IMR-90 (cell line): ENCODE results near the gene PHF20. TPM values are rescaled to one million over a fixed set of nuclear protein-coding genes. Genes with fewer than 3 reads are reported as not detected.

ENCODE experiments used
- ATAC-seq: fragments of 200-7000 bp; cut with Tn5 transposase; 2 replicates; pipeline ENCODE4 v1.9.1; 2020; ENCODE audit warnings: low read depth, mild to moderate bottlenecking, moderate library complexity
- BruUV-seq: library from RNA; stranded (reverse); fragments of 400-500 nt; replicated peaks from 2 replicates; lab custom pipeline; 2021; lab: Mats Ljungman, UMichigan
- CTCF ChIA-PET: fragments of 300-600 bp; formaldehyde crosslinking; extraction: SDS; loops from one replicate; lab custom pipeline; 2021; ENCODE audit warnings: antibody characterized with exemption; lab: Yijun Ruan, JAX
- POLR2A ChIA-PET: fragments of 300-600 bp; sonication (Branson Sonifier 250); formaldehyde crosslinking; loops from one replicate; lab custom pipeline; 2022; ENCODE audit warnings: antibody characterized with exemption; ENCODE audit not compliant: unreplicated experiment; lab: Charles Lee
- DNase-seq: peaks from one replicate; pipeline ENCODE4 v3.0.0; 2013
- H2AFZ ChIP-seq: replicated peaks from 2 replicates; pipeline ENCODE3; 2013; ENCODE audit warnings: low read length, mild to moderate bottlenecking; ENCODE audit not compliant: poor library complexity
- H2AK5ac ChIP-seq: 2 replicates; pipeline ENCODE4 v1.6.1; 2013; ENCODE audit warnings: low read depth, low read length, inconsistent platforms
- H2AK9ac ChIP-seq: replicated peaks from 2 replicates; pipeline ENCODE3; 2013; ENCODE audit warnings: mild to moderate bottlenecking, low read depth, low read length, moderate library complexity; ENCODE audit not compliant: poor library complexity
- H2BK120ac ChIP-seq: 2 replicates; pipeline ENCODE4 v1.6.1; 2013; ENCODE audit warnings: low read depth, low read length, inconsistent platforms
- H2BK15ac ChIP-seq: 3 replicates; pipeline ENCODE4 v1.6.1; 2013; ENCODE audit warnings: low read depth, low read length, inconsistent platforms
- H2BK20ac ChIP-seq: 2 replicates; pipeline ENCODE4 v1.6.1; 2013; ENCODE audit warnings: low read depth, mild to moderate bottlenecking, inconsistent platforms, low read length, moderate library complexity
- H2BK5ac ChIP-seq: 2 replicates; pipeline ENCODE4 v1.6.1; 2013; ENCODE audit warnings: mild to moderate bottlenecking, low read depth, low read length, inconsistent platforms; ENCODE audit not compliant: poor library complexity, severe bottlenecking
- H3K14ac ChIP-seq: replicated peaks from 2 replicates; pipeline ENCODE4 v1.6.1; 2013; ENCODE audit warnings: low read depth, low read length, inconsistent platforms
- H3K18ac ChIP-seq: 2 replicates; pipeline ENCODE4 v1.6.1; 2013; ENCODE audit warnings: low read depth, low read length, control low read depth
- H3K23ac ChIP-seq: 2 replicates; pipeline ENCODE4 v1.6.1; 2013; ENCODE audit warnings: low read depth, low read length, inconsistent platforms
- H3K27ac ChIP-seq: 2 replicates; pipeline ENCODE4 v1.5.1; 2013; ENCODE audit warnings: mild to moderate bottlenecking, control low read depth, low read length; ENCODE audit not compliant: insufficient read depth
- H3K27me3 ChIP-seq: 2 replicates; pipeline ENCODE4 v1.6.1; 2013; ENCODE audit warnings: low read length; ENCODE audit not compliant: control insufficient read depth, insufficient read depth
- H3K36me3 ChIP-seq: 2 replicates; pipeline ENCODE4 v1.6.1; 2013; ENCODE audit warnings: low read length, mixed read lengths; ENCODE audit not compliant: control insufficient read depth, insufficient read depth
- H3K4ac ChIP-seq: 2 replicates; pipeline ENCODE4 v1.6.1; 2013; ENCODE audit warnings: low read depth, low read length, inconsistent platforms
- H3K4me1 ChIP-seq: 2 replicates; pipeline ENCODE4 v1.6.1; 2013; ENCODE audit warnings: low read length, mixed read lengths; ENCODE audit not compliant: control insufficient read depth, insufficient read depth
- H3K4me2 ChIP-seq: 2 replicates; pipeline ENCODE4 v1.6.1; 2013; ENCODE audit warnings: low read depth, mild to moderate bottlenecking, control low read depth, low read length, moderate library complexity
- H3K4me3 ChIP-seq: 2 replicates; pipeline ENCODE4 v1.5.1; 2013; ENCODE audit warnings: low read depth, mild to moderate bottlenecking, control low read depth, low read length, moderate library complexity; ENCODE audit not compliant: insufficient read depth
- H3K56ac ChIP-seq: 2 replicates; pipeline ENCODE4 v1.6.1; 2013; ENCODE audit warnings: low read length, inconsistent platforms; ENCODE audit not compliant: insufficient read depth; ENCODE audit errors: extremely low read depth
- H3K79me1 ChIP-seq, 2 experiments: 2 replicates each; pipeline ENCODE4 v1.6.1; 2013; ENCODE audit warnings: low read length in 2 of 2, inconsistent platforms in 1 of 2, low read depth in 1 of 2
- H3K9ac ChIP-seq: 2 replicates; pipeline ENCODE4 v1.6.1; 2013; ENCODE audit warnings: low read depth, low read length, control low read depth
- H3K9me1 ChIP-seq: 2 replicates; pipeline ENCODE4 v1.6.1; 2013; ENCODE audit warnings: low read length, inconsistent platforms; ENCODE audit not compliant: insufficient read depth
- H3K9me3 ChIP-seq: 2 replicates; pipeline ENCODE4 v1.6.1; 2013; ENCODE audit warnings: low read length; ENCODE audit not compliant: control insufficient read depth, insufficient read depth
- H4K20me1 ChIP-seq: 2 replicates; pipeline ENCODE4 v1.6.1; 2013; ENCODE audit warnings: low read length, inconsistent platforms; ENCODE audit not compliant: insufficient read depth
- H4K5ac ChIP-seq: 2 replicates; pipeline ENCODE4 v1.6.1; 2013; ENCODE audit warnings: mild to moderate bottlenecking, low read depth, low read length, control low read depth
- H4K8ac ChIP-seq, 2 experiments: 2 replicates each; pipeline ENCODE4 v1.6.1; 2013; ENCODE audit warnings: low read depth in 2 of 2, low read length in 2 of 2, control low read depth in 1 of 2, inconsistent platforms in 1 of 2
- H4K91ac ChIP-seq: 2 replicates; pipeline ENCODE4 v1.6.1; 2013; ENCODE audit warnings: low read depth, low read length, inconsistent platforms; ENCODE audit not compliant: insufficient read depth
- BHLHE40 ChIP-seq: fragments of 150-350 bp; IDR thresholded peaks from 2 replicates; pipeline ENCODE4 v1.6.1; 2016; ENCODE audit warnings: mild to moderate bottlenecking, low read depth, low read length
- CEBPB ChIP-seq: IDR thresholded peaks from 2 replicates; pipeline ENCODE4 v1.6.1; 2012; ENCODE audit warnings: low read depth, low read length, improper control_type of control experiment
- CHD1 ChIP-seq: IDR thresholded peaks from 2 replicates; pipeline ENCODE4 v1.6.1; 2012; ENCODE audit warnings: low read depth, low read length, improper control_type of control experiment
- CTCF ChIP-seq: conservative IDR thresholded peaks from 2 replicates; pipeline ENCODE4 v1.5.1; 2012; ENCODE audit warnings: mild to moderate bottlenecking, low read depth, low read length, improper control_type of control experiment
- ELK1 ChIP-seq: fragments of 150-350 bp; IDR thresholded peaks from 2 replicates; pipeline ENCODE4 v1.6.1; 2016; ENCODE audit warnings: low read depth, mild to moderate bottlenecking, low read length, moderate library complexity, borderline replicate concordance
- FOS ChIP-seq: fragments of 150-350 bp; IDR thresholded peaks from 2 replicates; pipeline ENCODE4 v1.6.1; 2016; ENCODE audit warnings: low read depth, low read length
- MAFK ChIP-seq: IDR thresholded peaks from 2 replicates; pipeline ENCODE4 v1.6.1; 2012; ENCODE audit warnings: low read depth, low read length, improper control_type of control experiment
- MAZ ChIP-seq: IDR thresholded peaks from 2 replicates; pipeline ENCODE4 v1.6.1; 2012; ENCODE audit warnings: low read depth, mild to moderate bottlenecking, low read length, improper control_type of control experiment, moderate library complexity, borderline replicate concordance
- MXI1 ChIP-seq: IDR thresholded peaks from 2 replicates; pipeline ENCODE4 v1.6.1; 2012; ENCODE audit warnings: low read depth, mild to moderate bottlenecking, low read length, moderate library complexity, borderline replicate concordance
- NFE2L2 ChIP-seq: fragments of 150-350 bp; IDR thresholded peaks from 2 replicates; pipeline ENCODE4 v1.6.1; 2016; ENCODE audit warnings: low read depth, mild to moderate bottlenecking, low read length
- POLR2A ChIP-seq: IDR thresholded peaks from 2 replicates; pipeline ENCODE4 v1.6.1; 2012; ENCODE audit warnings: mild to moderate bottlenecking, low read depth, low read length
- RCOR1 ChIP-seq: IDR thresholded peaks from 2 replicates; pipeline ENCODE4 v1.6.1; 2012; ENCODE audit warnings: mild to moderate bottlenecking, low read length, improper control_type of control experiment; ENCODE audit not compliant: insufficient replicate concordance
- RFX5 ChIP-seq: IDR thresholded peaks from 2 replicates; pipeline ENCODE4 v1.8.0; 2012; ENCODE audit warnings: low read depth, mild to moderate bottlenecking, low read length, moderate library complexity
- SMC3 ChIP-seq: fragments of 150-350 bp; IDR thresholded peaks from 2 replicates; pipeline ENCODE4 v1.6.1; 2016; ENCODE audit warnings: low read depth, mild to moderate bottlenecking, antibody characterized with exemption, low read length, moderate library complexity
- USF2 ChIP-seq: fragments of 150-350 bp; IDR thresholded peaks from 2 replicates; pipeline ENCODE4 v1.6.1; 2017; ENCODE audit warnings: mild to moderate bottlenecking, antibody characterized with exemption, low read length, low read depth
- WGBS, 2 experiments: methylation state at CpG; one replicate each; pipeline versions ENCODE4 v1.1.5 to v1.1.7; 2013; ENCODE audit warnings: missing lambda C conversion rate in 2 of 2; ENCODE audit not compliant: insufficient read length in 1 of 2; ENCODE audit errors: extremely low coverage in 2 of 2; 5-methylcytosine and 5-hydroxymethylcytosine counted together
- dilution Hi-C: fragments of 300-500 bp; cut with HindIII; formaldehyde crosslinking; loops from one replicate; pipeline ENCODE4 v1.14.3; 2018; ENCODE audit warnings: low sequenced_read_pairs; ENCODE audit not compliant: unreplicated experiment
- in situ Hi-C: fragments of 300-500 bp; cut with MboI; formaldehyde crosslinking; loops from 3 replicates; pipeline ENCODE4 v1.14.3; 2019; ENCODE audit warnings: low sequenced_read_pairs, inconsistent platforms, mixed read lengths
- intact Hi-C: fragments of 100-400 bp; cut with micrococcal nuclease; formaldehyde crosslinking; loops from 2 replicates; pipeline ENCODE4 v1.10.0; 2022
- polyA plus RNA-seq, 3 experiments: library from polyadenylated mRNA; depleted of rRNA; stranded (reverse); fragments of >200 nt; gene quantifications; 2 replicates each; pipeline ENCODE4 v1.2.3, GENCODE V29; 2012; ENCODE audit warnings: low replicate concordance in 1 of 3
- total RNA-seq: library from RNA; depleted of rRNA; stranded (reverse); fragments of >200 nt; gene quantifications from 2 replicates; pipeline ENCODE4 v1.2.3, GENCODE V29; 2012

Gene PHF20
- total and polyA plus RNA-seq, 2 of the 4 experiments (the other 2 are of a cell fraction) = 22.0 to 22.5 TPM

- Histone ChIP-seq H3K56ac (no peak overlapping the region), H3K4me3 (no peak overlapping the region), H3K36me3 (peaks cover 5% of the 10 kb centered on the region), H4K91ac (no peak overlapping the region), H3K9ac (no peak overlapping the region), H3K79me1 (peaks cover 22 to 72% of the 10 kb centered on the region in 2 experiments), H4K20me1 (no peaks in the 10 kb centered on the region; the same call in 1 of the 2 replicates), H3K4ac (no peak overlapping the region), H3K14ac (no peak overlapping the region), H3K27me3 (no peaks in the 10 kb centered on the region), H3K23ac (no peak overlapping the region), H2AK9ac (no peak overlapping the region), H3K9me3 (peaks cover 3% of the 10 kb centered on the region; the same call in 1 of the 2 replicates), H3K27ac (no peak overlapping the region), H2AFZ (no peak overlapping the region), H2BK5ac (no peak overlapping the region), H4K5ac (no peak overlapping the region), H3K4me1 (peaks cover 6% of the 10 kb centered on the region), H2AK5ac (no peak overlapping the region), H3K18ac (no peak overlapping the region), H4K8ac (no peak overlapping the region), H2BK15ac (no peak overlapping the region), H2BK120ac (no peak overlapping the region), H2BK20ac (no peak overlapping the region), H3K9me1 (no peaks in the 10 kb centered on the region), H3K4me2 (no peak overlapping the region; the same call in 1 of the 2 replicates)
- DNase-seq = peak; percentile 31
- in situ Hi-C loops (no loop called here), dilution Hi-C loops (no loop called here), intact Hi-C loops (no loop called here)
- peak; percentile 47; the same call in 1 of the 2 replicates for ATAC-seq
- WGBS, 2 experiments = 18% methylated on average over 2 of the region's 6 CpGs; no CpG with 5 or more reads in 1 of the 2 experiments
- no TSS peak for BruUV-seq
- no peak for TF ChIP-seq MXI1
- no peak for TF ChIP-seq ELK1
- no peak for TF ChIP-seq POLR2A
- TF ChIP-seq FOS = no peak
- TF ChIP-seq BHLHE40 = no peak
- no peak for TF ChIP-seq MAFK
- no peak for TF ChIP-seq NFE2L2
- no peak for TF ChIP-seq RFX5
- TF ChIP-seq RCOR1 = no peak
- TF ChIP-seq USF2 = no peak
- no peak for TF ChIP-seq SMC3
- no peak for TF ChIP-seq CHD1
- no peak for TF ChIP-seq CEBPB
- no peak for TF ChIP-seq CTCF
- TF ChIP-seq MAZ = no peak
- CTCF ChIA-PET = interaction anchor here (0.7 kb wide), 1 partner anchor 21 kb away, joined by 3 read pairs; no protein-coding TSS in a partner anchor
- POLR2A ChIA-PET = no interaction called here
Measured at GRCh38 chr20:35837577-35838195, 65.9 kb downstream of the PHF20 start.
